Activated naive CD4-positive, alpha-beta T cell treated with Interleukin-2 at 50 U/mL for 16 hours (primary cell): Measurements from ENCODE around the gene RIMS4.

ENCODE experiments used
- DNase-seq: peaks from one replicate; pipeline ENCODE4 v3.0.0-alpha.2; 2020

RIMS4 gene

DNA sequence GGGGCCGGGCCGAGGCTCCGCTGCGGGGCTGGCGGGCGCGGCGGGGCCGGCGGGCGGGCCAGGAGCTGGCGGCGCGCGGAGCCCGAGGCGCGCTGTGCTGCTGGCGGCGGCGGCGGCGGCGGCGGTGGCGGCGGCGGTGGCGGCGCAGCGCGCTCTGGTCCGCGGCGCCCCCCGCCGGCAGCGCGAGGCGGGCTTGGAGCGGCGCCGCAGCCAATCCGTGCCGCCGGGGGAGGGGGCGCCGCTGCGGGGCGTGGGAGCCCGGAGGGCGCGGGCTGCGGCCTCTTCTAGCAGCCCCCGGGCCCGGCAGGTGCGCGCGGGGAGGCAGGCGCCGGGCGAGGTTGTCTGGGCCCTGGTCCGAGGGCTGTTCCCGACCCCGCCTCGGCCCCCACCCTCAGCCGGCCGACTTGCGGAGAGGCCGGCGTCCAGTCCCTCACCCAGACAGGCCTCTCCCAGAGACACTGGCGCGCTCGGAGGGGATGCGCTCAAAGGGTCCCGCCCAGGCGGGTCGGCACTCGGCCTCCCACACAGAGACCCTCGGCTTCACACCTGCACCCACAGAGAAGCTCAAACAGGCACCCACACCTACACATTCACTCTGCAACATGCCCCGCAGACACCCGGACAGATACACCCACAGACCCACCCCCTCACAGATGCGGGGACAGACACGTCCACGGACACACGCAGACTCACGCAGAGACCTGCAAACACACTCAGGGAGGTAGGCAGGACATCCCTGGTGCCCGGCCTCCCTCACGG is at the start of gene RIMS4:
Gene RIMS4 (minus strand): TSS at position 156 of the 759 bp plus-strand sequence. CDS start 275 bp downstream, outside the sequence.
- DNase-seq: no peak

DNA sequence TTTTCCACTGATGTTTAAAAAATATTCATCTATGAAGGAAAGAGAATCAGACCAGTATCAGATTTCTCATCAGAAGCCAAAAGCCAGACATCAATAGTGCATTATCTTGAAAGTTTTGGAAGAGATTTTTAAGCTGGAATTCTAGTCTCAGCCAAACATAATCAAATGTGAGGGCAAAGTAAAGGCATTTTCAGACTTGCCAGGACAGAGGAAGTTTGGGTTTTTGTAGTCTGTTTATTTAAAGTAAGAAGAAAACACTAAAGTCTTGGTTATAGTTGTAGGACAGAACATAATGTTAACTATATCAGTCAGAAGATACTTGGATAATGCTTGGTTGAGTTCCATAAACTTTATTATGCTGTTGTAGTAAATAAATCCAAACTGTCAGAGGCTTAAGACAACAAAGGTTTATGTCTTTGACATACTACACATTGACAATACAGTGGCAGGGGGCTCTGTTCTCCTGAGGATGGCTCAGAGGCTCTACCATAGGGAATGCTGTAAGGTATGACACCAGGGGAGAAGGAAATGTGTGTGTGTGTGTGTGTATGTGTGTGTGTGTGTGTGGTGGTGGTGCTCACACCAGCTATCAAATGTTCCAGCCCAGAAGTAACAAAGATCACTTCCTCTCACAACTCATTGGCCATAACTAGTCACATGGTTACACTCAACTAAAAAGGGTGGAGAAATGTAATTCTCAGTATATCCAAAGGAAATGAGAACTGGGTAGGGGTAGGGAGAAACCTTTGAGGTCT is 48.4 kb upstream of the RIMS4 start:
- DNase-seq: no peak

DNA sequence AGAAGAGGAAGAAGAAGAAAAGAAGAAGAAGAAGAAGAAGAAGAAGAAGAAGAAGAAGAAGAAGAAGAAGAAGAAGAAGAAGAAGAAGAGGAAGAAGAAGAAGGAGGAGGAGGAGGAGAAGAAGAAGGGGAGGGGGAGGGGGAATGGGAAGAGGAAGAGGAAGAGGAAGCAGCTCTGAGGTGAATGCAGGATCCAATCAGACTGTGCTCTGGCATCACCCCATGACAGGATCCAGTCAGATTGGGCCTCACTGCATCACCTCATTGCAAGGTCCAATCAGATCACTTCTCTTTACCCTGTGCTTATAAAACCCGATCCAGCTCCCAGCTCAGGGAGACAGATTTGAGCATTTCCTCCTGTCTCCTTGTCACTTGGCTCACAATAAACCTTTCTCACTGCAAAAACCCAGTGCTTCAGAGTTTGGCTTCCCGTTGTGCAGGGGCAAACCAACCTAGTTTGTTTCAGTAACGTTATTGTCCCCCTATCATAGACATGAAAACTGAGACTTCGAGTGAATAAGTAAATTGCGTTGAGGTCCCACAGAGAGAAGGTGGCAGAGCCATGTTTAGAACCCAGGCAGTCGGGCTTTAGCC is 46.6 kb upstream of the RIMS4 start:
- no peak for DNase-seq

DNA sequence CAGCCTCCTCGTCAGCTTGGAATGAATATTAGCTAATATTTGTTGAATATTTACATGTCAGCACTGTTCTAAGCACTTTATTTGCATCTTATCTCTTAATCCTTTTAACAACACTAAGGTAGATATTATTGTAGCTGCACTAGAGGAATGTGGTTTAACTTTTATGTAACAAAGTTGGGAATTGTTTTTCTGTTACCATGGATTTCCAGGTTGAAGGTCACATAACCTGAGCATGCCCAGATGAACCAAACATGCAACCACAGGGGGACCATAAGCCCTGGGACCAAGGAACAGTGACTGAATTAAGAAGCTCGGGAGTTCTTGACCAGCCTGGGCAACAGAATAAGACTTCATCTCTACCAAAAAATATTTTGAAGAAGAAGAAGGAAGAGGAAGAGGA is 46.1 kb upstream of the RIMS4 start:
- DNase-seq: no peak

DNA sequence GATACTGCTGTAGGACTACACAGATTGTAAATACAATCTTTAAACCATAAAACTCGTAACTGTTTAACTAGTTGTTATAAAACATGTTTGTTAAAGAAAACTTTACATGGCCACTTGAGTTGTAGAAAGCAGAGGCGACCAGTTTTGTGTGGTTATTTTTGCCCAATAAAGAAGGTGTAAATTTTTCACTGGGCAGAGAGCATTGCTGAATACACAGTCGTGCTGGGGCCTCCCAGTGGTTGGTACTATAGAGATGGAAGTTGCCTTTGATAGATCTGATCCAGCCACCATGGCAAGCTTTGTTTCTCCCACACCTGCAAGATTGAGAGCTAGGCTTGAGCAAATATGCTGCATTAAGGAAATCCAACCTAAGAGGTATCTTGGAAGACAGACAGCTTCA is 41.2 kb upstream of the RIMS4 start:
- DNase-seq: no peak

DNA sequence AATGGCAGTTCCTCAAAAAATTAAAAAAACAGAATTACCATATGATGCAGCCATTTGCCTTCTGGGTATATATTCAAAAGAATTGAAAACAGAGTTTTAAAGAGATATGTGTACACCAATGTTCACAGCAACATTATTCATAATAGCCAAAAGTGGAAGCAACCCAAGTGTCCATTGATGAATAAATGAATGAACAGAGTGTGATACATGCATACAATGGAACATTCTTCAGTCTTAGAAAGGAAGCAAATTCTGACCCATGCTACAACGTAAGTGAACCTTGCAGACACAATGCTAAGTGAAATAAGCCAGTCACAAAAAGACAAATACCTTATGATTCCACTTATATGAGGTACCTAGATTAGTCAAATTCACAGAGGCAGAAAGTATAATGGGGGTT is 40.5 kb upstream of the RIMS4 start:
- no peak for DNase-seq

DNA sequence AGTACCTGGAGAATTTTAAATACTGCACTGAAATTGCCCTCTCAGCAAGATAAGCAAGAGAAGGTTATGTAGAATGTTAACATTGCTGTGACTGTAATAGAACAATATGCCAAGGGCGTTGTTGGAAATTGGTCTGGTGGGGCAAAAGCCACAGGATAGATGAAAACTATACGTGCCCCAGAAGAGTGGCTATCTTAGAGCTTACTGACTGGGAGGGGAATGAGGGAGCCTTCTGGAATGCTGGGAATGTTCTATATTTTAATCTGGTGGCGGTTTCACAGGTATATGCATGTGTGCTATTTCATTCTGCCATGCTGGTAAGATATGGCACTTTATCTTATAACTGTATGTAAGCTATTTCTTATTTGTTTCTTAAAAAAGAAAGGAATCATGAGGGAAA is 39.9 kb upstream of the RIMS4 start:
- no peak for DNase-seq

DNA sequence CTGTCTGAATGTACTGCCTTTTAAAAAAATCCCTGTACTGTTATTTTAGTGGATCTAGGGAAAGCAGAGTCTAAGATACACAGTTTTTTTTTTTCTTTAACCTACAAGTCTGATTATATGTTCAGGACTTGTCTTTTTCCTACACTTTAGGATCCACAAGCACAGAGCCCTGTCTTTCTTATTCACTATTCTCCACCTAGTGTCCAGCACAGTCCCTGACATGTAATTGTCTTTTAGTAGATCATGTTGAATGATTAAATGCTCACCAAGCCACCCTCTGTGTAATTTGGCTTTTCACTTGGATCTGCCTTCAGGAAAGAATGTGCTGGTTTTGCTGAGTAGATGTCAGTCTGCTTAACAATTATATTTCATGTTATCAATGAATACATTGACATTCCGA is 39.4 kb upstream of the RIMS4 start:
- DNase-seq: no peak

DNA sequence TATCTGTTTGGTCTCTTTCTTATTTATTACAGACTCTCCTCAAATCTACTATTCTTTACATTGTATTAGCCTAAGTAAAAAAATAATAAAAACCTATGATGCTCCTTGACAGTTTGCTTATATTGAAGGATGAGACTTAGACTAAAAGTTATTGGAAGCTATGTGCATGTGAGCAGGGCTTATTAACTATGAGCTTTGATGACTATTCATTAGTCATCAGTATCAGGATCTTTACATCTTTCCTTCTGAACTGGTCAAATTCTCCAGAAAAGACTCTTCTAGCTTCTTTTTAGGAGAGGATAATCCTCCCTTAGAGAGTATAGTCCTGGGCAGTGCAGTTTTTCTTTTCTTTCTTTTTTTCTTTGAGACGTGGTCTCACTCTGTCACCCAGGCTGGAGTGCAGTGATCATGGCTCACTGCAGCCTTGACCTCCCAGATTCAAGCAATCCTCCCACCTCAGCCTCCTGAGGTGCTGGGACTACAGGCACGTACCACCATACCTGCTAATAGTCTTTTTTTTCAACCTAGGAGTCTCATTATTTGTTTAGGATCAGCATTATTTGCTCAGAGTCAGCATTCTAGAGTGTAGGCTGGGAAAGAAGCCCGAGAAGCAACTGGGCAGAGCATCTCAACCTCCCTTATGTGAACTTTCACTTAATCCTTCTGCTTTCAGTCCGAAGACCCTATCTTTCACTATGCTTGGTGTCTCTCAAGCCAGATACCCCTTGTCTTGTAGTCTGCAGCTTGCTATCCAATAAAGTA is 38.1 kb upstream of the RIMS4 start:
- DNase-seq: no peak

DNA sequence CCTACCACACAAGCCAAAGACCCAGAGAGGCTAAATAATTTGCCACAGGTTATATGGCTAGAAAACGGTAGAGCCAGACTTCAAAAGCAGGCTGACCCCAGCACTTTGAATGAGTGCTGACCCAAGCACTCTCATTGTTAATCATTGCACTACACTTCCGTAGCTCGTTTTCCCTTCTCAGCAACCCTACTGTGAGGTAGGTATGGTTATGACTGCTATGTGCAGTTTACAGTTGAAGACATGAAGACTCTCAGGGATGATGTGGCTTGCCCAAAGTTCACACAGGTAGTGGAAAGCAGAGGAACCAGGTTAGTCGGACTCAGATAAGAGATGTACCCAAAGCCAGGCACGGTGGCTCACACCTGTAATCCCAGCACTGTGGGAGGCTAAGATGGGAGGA is 33.5 kb upstream of the RIMS4 start:
- no peak for DNase-seq

DNA sequence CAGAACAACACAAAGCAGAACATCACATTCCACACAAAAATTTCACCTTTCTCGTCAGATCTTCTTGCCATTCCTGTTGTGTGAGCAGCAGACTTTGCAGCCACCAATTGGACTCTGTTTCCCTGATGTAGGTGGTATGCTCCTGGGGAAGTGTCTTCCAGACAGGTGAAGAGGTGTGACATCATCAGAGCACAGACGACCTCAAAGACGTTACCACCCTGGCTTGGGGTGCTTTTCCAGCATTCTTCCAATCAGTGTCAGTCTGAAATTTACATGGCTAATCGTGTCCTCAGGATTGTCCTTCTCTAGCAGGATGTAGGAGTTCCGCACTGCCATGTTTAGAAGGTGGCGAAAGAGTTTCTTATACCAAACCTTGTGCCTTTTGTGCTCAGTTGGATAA is 31.6 kb upstream of the RIMS4 start:
- no peak for DNase-seq

DNA sequence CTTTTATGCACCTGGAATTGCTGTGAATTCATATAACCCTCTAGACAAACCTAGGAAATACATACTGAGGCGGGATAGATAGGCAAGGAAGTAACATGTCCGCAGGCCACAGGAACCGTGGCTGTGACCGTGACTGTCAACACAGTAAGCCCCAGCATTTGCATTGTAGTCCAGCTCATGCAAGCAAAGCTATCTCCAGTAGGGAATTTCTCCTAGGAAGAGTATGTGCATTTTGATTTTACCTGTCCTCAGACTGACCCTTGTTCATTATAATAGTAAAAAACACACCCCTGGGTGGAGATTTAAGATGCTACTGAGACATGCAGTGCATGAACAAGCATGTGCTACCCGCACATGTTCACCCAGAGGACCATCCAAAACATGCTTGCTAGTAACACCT is 30.5 kb upstream of the RIMS4 start:
- no peak for DNase-seq

DNA sequence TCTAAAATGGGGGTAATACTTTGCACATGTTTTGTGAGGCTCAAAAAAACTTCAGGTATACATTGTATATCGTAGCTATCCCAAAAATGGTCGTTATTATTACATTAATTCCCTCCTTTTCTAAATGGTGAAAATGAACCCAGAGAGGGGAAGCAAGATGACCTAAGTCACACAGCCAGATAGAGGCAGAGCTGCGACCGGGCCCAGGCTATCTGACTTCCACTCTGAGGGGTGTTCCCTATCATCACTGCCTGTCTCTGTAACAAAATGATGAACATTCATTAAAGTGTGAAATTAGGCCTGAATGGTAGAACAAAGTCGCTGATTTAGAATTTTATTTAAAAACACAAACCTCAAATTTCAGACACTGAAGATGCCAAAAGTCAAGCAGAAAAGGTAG is 29.1 kb upstream of the RIMS4 start:
- no peak for DNase-seq

DNA sequence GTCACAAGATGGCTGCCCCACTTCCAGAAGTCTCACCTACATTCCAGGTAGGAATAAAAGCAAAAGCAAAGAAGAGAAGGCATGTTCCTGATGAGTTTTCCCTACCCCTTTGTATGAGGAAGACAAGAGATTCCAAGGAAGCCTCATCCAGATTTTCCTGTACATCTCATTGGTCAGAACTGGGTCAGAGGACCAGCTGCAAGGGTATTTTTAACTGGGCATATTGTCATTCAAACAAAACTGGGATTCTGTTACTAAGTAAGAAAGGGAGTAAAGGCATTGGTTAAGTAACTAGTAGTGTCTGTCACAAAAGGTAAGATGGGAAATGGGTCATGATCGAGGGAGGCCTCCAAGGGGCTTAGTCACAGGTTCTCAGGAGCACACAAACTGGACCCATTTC is 28.2 kb upstream of the RIMS4 start:
- DNase-seq: no peak

DNA sequence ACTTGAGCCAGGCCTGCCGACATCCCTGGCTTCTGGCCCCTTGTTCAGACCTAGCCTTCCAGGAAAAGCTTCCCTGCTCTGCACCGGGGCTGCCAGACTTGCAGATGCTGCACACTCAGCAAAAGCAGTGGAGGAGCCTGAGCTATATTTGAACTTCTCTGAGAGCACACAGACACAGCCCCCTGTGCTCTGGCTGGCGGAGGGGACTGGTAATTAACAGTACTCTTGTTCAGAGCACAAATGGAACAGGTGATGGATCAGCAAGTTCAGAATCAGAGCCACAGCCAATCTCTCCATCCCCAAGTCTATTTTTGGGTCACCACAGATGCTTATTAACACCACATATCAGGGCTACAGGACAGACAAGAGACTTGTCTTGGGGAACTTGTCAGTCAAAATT is 27.6 kb upstream of the RIMS4 start:
- no peak for DNase-seq

DNA sequence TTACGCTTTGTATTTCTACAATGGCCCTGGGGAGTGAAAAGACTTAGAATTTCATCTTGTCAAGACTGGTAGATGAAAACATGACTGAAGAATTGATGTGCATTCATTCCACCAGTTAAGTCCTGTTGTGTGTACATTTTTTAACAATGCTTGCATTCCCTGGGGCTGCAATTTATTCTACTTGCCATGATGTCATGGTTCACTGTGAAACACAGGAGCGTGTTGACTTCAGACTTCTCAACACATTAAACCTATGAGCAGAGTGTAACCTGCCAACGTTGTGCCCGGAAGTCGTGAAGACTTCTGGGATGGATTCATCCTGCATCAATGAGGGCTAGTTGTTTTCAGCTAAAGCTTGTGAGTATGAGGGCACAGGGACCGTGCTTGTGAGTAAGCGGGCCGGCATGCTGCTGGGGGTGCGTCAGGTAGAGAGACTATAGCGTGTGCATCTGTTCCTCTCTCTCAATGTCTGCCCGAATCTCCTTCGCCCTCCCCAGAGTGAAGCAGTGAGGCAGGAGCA is 26.3 kb upstream of the RIMS4 start:
- no peak for DNase-seq

DNA sequence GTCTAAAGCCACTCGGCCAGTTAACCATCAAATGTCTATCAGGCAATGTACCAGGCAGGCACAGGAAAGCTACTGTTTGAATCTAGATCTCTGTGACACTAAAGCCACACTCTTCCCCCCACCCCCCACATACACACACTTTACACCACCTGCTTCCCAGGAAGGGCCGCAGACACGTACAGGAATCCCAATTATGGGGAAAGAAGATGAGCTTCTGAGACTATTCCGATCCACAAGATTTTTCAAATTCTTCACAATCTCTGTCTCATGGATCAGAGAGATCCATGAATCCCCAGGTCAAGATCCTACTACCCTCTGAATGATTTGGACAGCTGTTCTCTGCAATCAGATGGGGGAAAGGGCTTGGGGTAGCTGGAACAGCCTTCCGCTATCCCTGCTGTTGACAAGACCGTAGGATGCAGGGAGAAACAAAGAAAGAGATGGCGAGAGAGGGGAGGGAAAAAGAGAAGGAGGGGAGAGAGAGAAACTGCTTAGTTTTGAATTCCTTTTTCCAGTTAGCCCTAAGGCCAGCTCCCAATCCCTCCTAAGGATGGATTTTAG is 25.4 kb upstream of the RIMS4 start:
- DNase-seq: no peak

DNA sequence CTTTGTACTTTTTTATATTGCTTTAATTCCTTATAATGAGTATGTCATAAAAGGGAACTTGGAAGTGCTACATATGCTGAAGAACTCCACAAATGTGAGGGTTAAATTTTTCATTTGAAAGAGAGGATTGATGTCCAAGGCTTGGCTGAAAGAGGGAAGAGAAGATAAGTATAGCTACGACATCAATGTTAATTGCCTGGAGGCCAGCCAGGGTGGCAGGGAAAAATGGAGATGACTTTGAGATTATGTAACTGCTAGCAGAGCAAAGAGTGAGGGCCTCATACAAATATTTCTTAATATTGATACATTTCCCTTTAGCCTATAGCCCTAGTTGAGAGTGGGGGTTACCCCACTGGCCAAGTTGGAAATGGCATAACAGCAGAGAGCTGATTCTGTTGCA is 24.8 kb upstream of the RIMS4 start:
- DNase-seq: no peak

DNA sequence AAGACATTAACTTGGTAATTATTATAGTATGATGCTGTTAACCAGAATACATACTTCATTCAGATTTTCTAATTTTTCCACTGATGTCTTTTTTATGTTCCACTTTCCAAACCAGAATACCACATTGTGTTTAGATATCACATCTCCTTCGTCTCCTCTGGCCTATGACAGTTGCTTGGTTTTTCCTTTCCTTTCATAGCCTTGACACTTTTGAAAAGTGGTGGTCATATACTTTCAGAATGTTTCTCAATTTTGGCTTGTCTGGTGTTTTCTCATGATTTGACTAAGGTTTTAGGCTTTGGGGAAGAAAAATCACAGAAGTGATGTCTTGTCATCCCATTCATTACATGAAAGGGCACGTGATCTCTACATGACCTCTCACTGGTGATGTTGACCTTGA is 24.3 kb upstream of the RIMS4 start:
- DNase-seq: no peak

DNA sequence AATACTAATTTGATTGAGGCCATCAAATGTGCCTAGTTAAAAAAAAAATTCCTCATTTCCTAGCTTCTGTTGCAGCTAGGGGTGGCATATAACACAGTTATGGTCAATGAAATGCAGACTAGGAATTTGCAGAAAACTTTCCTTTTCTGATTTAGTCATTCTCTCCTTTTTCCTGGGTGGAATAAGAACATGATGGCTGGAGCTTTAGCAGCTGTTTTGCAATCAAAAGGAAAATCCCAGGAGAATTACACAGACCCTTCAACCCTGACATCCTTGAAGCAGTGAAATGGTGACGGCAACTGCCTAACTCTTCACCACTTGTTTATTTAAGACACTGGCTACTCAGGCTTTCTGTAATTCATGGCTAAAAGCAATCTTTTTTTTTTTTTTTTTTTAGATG is 23.1 kb upstream of the RIMS4 start:
- DNase-seq: no peak

DNA sequence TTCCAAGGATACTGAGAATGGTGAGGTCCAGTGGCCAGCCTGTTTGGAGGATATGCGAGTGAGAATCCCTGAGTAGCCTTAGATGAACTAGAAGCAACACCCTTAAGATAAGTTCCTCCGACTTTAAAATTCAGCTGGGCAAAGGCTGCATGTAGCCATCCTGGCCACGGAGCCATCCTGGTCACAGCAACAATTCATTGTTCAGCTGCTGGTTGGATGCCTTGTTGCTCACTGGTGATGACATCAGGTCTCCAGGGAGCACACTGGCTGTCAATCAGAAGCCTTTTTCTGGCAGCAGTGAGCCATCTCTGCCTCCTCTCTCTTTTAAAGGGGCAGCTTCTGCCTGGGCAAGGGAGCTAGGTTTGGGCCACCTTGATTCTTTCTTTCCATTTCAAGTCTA is 22.4 kb upstream of the RIMS4 start:
- DNase-seq: no peak

DNA sequence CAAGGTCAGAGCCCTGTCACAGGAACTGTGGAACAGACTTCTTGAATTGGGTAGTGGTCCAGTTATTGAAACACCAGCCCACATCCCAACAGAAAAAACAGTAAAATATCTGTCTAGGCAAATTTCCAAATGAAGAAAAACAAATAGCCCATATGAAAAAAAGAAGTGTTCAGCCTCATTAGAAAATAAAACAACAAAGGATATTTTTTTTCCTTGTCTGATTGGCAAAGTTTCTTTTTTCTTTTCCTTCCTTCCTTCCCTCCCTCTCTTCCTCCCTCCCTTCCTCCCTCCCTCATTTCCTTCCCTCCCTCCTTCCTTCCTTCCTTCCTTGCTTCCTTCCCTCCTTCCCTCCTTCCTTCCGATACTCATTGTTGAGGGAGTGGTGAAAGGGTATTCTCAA is 20.6 kb upstream of the RIMS4 start:
- DNase-seq: no peak

DNA sequence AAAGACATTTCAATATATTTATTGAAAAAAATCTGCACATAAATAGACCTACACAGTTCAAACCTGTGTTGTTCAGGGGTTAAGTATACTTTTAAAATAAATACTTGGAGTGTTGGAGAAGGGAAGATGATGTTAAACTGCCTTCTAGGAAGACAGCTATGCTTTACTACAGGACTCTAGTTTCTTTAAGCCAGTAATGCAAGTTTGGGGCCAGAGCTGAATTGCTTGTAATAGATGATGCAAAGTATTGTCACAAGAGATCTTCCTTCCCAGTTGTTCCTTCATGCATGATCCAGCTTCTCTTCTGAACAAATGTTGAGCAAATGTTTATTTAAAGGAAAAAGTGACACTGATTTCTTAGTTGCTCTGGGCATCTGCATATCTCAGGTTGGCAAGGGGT is 20.2 kb upstream of the RIMS4 start:
- no peak for DNase-seq
